Ascending aorta (tissue), 2 donors: ENCODE results near the gene CFL2. TPM values are rescaled to one million over a fixed set of nuclear protein-coding genes. Genes with fewer than 3 reads are reported as not detected.

Experiments used
- DNase-seq, 2 donors: peaks; one replicate each; pipeline ENCODE4 v3.0.0-alpha.2; 2019; ENCODE audit warnings: low spot score in 2 of 2
- H3K27ac ChIP-seq, 2 donors: fragments of 200-600 bp; sonication (generic); one replicate each; pipeline ENCODE4 v1.5.1; 2016 to 2017; ENCODE audit warnings: mild to moderate bottlenecking in 1 of 2
- H3K27me3 ChIP-seq: fragments of 200-600 bp; sonication (generic); one replicate; pipeline ENCODE4 v1.5.1; 2017
- H3K36me3 ChIP-seq, 2 donors: fragments of 200-600 bp; sonication (generic); one replicate each; pipeline ENCODE4 v1.5.1; 2016
- H3K4me1 ChIP-seq, 2 donors: fragments of 200-600 bp; sonication (generic); one replicate each; pipeline ENCODE4 v1.5.1; 2016 to 2017; ENCODE audit warnings: mild to moderate bottlenecking in 1 of 2
- H3K4me3 ChIP-seq, 2 donors: fragments of 200-600 bp; sonication (generic); one replicate each; pipeline ENCODE4 v1.5.1; 2016 to 2017; ENCODE audit warnings: mild to moderate bottlenecking in 1 of 2
- H3K9me3 ChIP-seq, 2 donors: fragments of 200-600 bp; sonication (generic); one replicate each; pipeline ENCODE4 v1.5.1; 2016
- intact Hi-C: fragments of 100-400 bp; cut with DNase I; formaldehyde crosslinking; loops from one replicate; pipeline ENCODE4 v1.15.1; 2023
- total RNA-seq: library from RNA; depleted of rRNA; stranded (reverse); fragments of >200 nt; gene quantifications from one replicate; pipeline ENCODE4 v1.1.0, GENCODE V29; 2016
- TF ChIP-seq, protein P1 (sequence below), 3 experiments: fragments of 200-600 bp in 2 of 3; fragments of 450-650 bp in 1 of 3; sonication (generic) in 2 of 3; IDR thresholded peaks; one replicate each; pipeline ENCODE4 v1.5.1; 2016 to 2019; ENCODE audit warnings: antibody characterized with exemption in 3 of 3, mild to moderate bottlenecking in 1 of 3, moderate library complexity in 1 of 3

Gene CFL2
- 49.0 TPM for total RNA-seq

DNA sequence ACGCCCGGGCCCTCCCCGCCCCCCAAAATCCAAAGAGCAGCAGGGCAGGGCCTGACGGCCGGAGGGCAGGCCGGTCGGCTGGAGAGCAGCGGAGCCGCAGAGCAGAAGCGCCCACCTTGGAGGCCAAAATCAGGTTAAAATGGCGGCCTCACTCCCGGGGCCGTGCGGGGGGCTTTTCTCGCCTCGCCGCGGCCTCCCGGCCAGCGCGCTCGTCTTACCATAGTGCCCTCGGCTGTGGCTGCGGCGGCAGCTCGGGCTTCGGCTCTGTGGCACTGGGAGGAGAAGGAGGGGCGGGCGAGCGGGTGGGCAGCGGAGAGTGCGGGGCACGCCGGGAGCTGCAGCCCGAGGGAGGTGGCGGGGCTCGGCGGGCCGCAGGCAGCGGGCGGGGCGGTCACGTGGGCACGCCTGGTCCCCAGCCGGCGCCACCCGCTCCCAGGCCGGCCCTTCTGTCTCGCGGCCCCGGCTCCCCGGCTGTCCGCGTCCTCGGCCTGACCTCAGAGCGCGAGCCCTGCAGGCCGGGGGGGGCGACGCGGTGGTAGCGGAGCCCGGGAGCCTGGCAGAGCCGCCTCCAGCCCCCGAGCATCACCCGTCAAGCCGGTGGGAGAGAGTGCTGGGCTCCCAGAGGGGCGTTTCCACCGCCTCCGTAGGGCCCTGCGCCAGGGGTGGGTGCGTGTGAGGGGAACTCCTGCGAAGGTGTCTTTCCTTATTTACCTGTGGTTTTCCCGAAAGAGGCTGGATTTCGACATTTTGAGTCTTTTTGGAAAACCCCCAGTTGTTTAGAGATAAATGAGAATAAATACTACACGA lies at the start of gene CFL2:
CFL2 (minus strand) TSS at position 274 of the 807 bp plus-strand sequence; CDS start at position 221, 53 bp downstream.
- Histone ChIP-seq H3K4me1 (peaks cover 0 to 23% of the 10 kb centered on the region in 2 donors), H3K27me3 (no peaks in the 10 kb centered on the region), H3K4me3 (peak within 1 kb of the TSS; percentile 75 to 85), H3K9me3 (no peaks in the 10 kb centered on the region), H3K27ac (peak within 1 kb of the TSS; percentile 88 to 99), H3K36me3 (peaks cover 7 to 8% of the 10 kb centered on the region in 2 donors)
- intact Hi-C loops: loop anchor here (1.0 to 10.0 kb wide), 9 partner anchors 9 to 690 kb away; partner anchors contain the start of genes EAPP, FAM177A1, NFKBIA and PPP2R3C
- TF ChIP-seq, protein P1, sequence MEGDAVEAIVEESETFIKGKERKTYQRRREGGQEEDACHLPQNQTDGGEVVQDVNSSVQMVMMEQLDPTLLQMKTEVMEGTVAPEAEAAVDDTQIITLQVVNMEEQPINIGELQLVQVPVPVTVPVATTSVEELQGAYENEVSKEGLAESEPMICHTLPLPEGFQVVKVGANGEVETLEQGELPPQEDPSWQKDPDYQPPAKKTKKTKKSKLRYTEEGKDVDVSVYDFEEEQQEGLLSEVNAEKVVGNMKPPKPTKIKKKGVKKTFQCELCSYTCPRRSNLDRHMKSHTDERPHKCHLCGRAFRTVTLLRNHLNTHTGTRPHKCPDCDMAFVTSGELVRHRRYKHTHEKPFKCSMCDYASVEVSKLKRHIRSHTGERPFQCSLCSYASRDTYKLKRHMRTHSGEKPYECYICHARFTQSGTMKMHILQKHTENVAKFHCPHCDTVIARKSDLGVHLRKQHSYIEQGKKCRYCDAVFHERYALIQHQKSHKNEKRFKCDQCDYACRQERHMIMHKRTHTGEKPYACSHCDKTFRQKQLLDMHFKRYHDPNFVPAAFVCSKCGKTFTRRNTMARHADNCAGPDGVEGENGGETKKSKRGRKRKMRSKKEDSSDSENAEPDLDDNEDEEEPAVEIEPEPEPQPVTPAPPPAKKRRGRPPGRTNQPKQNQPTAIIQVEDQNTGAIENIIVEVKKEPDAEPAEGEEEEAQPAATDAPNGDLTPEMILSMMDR (IDR thresholded peaks at IDR 0.05): no peak
- peak; percentile 55 to 91 for DNase-seq

GRCh38 chr14:34755215-34755614 lies 40.8 kb upstream of the CFL2 start:
- DNase-seq: no peak
- peaks cover 11 to 45% of the 10 kb centered on the region in 2 donors for H3K36me3 ChIP-seq
- H3K9me3 ChIP-seq: no peaks in the 10 kb centered on the region
- no peaks in the 10 kb centered on the region for H3K4me1 ChIP-seq
- no peak overlapping the region for H3K4me3 ChIP-seq
- intact Hi-C loops: no loop called here
- no peaks in the 10 kb centered on the region for H3K27me3 ChIP-seq
- H3K27ac ChIP-seq: no peak overlapping the region
- TF ChIP-seq, protein P1 (IDR thresholded peaks at IDR 0.05): no peak

DNA sequence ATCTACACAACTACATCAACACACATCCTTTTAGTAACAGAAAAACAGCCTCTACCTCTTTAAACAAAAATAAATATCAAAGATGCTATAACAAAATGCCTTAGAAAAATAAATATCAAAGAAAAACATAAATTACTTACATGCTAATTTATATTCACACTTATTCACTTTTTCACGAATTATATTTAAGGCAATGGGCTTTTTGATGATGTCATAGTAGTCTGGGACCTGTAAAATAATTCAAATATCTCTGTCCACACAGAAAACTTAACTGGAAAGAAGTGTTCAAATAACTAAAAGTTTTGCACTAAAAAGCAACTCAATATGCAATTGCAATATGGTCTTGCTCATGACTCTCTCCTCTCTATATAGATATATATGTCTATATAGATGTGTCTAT lies 40.3 kb upstream of the CFL2 start:
- DNase-seq: no peak
- no peak overlapping the region for H3K27ac ChIP-seq
- H3K36me3 ChIP-seq: peaks cover 11 to 39% of the 10 kb centered on the region in 2 donors
- no peaks in the 10 kb centered on the region for H3K9me3 ChIP-seq
- TF ChIP-seq, protein P1 (IDR thresholded peaks at IDR 0.05): no peak
- no peaks in the 10 kb centered on the region for H3K27me3 ChIP-seq
- H3K4me3 ChIP-seq: no peak overlapping the region
- intact Hi-C loops: no loop called here
- H3K4me1 ChIP-seq: no peaks in the 10 kb centered on the region

- peaks cover 11 to 12% of the 10 kb centered on the region in 2 donors for H3K36me3 ChIP-seq
- no peak overlapping the region for H3K4me3 ChIP-seq
- TF ChIP-seq, protein P1 (IDR thresholded peaks at IDR 0.05): no peak
- no peaks in the 10 kb centered on the region for H3K27me3 ChIP-seq
- intact Hi-C loops: no loop called here
- no peaks in the 10 kb centered on the region for H3K9me3 ChIP-seq
- H3K27ac ChIP-seq: no peak overlapping the region
- no peaks in the 10 kb centered on the region for H3K4me1 ChIP-seq
- DNase-seq: no peak
Measured at GRCh38 chr14:34750670-34751069, 36.3 kb upstream of the CFL2 start.

DNA sequence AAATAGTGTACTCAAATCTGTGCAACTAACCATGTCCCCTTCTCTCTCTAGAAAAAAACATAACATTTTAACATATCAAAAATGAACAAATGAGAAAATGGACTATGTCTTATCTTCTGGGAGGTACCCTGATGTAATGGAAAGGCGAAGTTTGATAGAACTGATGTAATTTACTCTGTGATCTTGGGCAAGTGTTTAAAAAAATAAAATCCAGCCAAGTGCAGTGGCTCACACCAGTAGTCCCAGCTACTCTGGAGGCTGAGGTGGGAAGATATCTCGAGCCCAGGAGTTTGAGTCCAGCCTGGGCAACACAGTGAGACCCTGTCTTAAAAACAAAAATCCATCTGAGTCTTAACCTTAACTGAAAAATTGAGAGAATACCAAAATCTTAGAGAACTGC lies 35.8 kb upstream of the CFL2 start:
- DNase-seq: no peak

More for the DNA sequence above, 35.8 kb upstream of the CFL2 start:
- Histone ChIP-seq H3K27me3 (no peaks in the 10 kb centered on the region), H3K4me1 (no peaks in the 10 kb centered on the region), H3K4me3 (no peak overlapping the region), H3K36me3 (peaks cover 11 to 12% of the 10 kb centered on the region in 2 donors), H3K9me3 (no peaks in the 10 kb centered on the region), H3K27ac (no peak overlapping the region)
- intact Hi-C loops: no loop called here
- TF ChIP-seq, protein P1 (IDR thresholded peaks at IDR 0.05): no peak
